ENCODE results near the gene PSG7.
"Not testable (repeated sequence)": the region's sequence is repeated elsewhere in the genome, so short reads cannot be mapped to it uniquely, and the experiment has no call there.

DNA sequence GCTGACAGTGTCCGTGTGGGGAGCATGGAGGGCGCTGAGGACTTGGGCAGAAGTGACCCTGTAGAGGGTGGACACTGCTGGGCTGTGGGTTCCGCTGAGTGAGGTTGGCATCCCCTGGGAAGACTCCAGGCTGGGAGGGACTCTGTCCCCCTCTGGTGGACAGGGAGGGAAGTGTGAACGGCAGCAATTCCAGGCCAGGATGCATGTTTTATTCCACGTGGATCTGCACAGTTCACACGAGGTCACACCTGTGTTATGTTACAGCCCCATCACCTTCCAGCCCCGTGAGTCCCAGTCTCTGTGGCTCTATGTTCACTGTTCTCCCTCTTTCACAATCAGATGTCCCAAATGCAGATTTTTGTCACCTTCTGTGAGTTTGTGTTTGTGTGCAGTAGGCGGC lies 55.7 kb downstream of the PSG7 start:
- TF ChIP-seq, protein P1, sequence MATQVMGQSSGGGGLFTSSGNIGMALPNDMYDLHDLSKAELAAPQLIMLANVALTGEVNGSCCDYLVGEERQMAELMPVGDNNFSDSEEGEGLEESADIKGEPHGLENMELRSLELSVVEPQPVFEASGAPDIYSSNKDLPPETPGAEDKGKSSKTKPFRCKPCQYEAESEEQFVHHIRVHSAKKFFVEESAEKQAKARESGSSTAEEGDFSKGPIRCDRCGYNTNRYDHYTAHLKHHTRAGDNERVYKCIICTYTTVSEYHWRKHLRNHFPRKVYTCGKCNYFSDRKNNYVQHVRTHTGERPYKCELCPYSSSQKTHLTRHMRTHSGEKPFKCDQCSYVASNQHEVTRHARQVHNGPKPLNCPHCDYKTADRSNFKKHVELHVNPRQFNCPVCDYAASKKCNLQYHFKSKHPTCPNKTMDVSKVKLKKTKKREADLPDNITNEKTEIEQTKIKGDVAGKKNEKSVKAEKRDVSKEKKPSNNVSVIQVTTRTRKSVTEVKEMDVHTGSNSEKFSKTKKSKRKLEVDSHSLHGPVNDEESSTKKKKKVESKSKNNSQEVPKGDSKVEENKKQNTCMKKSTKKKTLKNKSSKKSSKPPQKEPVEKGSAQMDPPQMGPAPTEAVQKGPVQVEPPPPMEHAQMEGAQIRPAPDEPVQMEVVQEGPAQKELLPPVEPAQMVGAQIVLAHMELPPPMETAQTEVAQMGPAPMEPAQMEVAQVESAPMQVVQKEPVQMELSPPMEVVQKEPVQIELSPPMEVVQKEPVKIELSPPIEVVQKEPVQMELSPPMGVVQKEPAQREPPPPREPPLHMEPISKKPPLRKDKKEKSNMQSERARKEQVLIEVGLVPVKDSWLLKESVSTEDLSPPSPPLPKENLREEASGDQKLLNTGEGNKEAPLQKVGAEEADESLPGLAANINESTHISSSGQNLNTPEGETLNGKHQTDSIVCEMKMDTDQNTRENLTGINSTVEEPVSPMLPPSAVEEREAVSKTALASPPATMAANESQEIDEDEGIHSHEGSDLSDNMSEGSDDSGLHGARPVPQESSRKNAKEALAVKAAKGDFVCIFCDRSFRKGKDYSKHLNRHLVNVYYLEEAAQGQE (IDR thresholded peaks at IDR 0.05; ENCODE audit: low read depth, low read length): not testable (repeated sequence)
- not testable (repeated sequence) for TF ChIP-seq MXI1 (IDR thresholded peaks at IDR 0.05; ENCODE audit: low read depth, low read length); FOXJ3 (CRISPR knock-in tag; IDR thresholded peaks at IDR 0.05); EP300 (IDR thresholded peaks at IDR 0.05; ENCODE audit: borderline replicate concordance in 1 of 2, low read depth in 1 of 2, low read length in 1 of 2); POLR2AphosphoS5 (IDR thresholded peaks at IDR 0.05; ENCODE audit: low read depth, low read length); RXRA (IDR thresholded peaks at IDR 0.05; ENCODE audit: borderline replicate concordance, low read depth); RAD21 (IDR thresholded peaks at IDR 0.05; ENCODE audit: low read length); JUND (IDR thresholded peaks at IDR 0.05); SIN3A (IDR thresholded peaks at IDR 0.05; ENCODE audit: borderline replicate concordance, low read depth, low read length)
- TF ChIP-seq, protein P2, sequence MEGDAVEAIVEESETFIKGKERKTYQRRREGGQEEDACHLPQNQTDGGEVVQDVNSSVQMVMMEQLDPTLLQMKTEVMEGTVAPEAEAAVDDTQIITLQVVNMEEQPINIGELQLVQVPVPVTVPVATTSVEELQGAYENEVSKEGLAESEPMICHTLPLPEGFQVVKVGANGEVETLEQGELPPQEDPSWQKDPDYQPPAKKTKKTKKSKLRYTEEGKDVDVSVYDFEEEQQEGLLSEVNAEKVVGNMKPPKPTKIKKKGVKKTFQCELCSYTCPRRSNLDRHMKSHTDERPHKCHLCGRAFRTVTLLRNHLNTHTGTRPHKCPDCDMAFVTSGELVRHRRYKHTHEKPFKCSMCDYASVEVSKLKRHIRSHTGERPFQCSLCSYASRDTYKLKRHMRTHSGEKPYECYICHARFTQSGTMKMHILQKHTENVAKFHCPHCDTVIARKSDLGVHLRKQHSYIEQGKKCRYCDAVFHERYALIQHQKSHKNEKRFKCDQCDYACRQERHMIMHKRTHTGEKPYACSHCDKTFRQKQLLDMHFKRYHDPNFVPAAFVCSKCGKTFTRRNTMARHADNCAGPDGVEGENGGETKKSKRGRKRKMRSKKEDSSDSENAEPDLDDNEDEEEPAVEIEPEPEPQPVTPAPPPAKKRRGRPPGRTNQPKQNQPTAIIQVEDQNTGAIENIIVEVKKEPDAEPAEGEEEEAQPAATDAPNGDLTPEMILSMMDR (IDR thresholded peaks at IDR 0.05): peak; percentile 49
- TF ChIP-seq MAX (IDR thresholded peaks at IDR 0.05; ENCODE audit: low read depth) (0 out of 2 replicates have a peak, but pooled peaks have one; percentile 30), SMC3 (IDR thresholded peaks at IDR 0.05; ENCODE audit: low read depth, low read length) (peak; percentile 15; the same call in 1 of the 2 replicates)
- TF ChIP-seq, protein P3, sequence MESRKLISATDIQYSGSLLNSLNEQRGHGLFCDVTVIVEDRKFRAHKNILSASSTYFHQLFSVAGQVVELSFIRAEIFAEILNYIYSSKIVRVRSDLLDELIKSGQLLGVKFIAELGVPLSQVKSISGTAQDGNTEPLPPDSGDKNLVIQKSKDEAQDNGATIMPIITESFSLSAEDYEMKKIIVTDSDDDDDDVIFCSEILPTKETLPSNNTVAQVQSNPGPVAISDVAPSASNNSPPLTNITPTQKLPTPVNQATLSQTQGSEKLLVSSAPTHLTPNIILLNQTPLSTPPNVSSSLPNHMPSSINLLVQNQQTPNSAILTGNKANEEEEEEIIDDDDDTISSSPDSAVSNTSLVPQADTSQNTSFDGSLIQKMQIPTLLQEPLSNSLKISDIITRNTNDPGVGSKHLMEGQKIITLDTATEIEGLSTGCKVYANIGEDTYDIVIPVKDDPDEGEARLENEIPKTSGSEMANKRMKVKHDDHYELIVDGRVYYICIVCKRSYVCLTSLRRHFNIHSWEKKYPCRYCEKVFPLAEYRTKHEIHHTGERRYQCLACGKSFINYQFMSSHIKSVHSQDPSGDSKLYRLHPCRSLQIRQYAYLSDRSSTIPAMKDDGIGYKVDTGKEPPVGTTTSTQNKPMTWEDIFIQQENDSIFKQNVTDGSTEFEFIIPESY (IDR thresholded peaks at IDR 0.05; ENCODE audit: borderline replicate concordance, low read depth): not testable (repeated sequence)

Data from SK-N-SH (cell line).